HepG2 (cell line): Measurements from ENCODE around the gene CCL27. TPM values are rescaled to one million over a fixed set of nuclear protein-coding genes. Genes with fewer than 3 reads are reported as not detected.
A peak's percentile ranks its signal among the peaks of the same experiment; 100 is the strongest.

Experiments
- ATF2 ChIP-seq: sonication (generic); formaldehyde crosslinking; IDR thresholded peaks from 2 replicates; pipeline ENCODE4 v1.4.0; 2020; ENCODE audit warnings: missing genetic modification reagents
- CBX1 ChIP-seq: IDR thresholded peaks from one replicate; pipeline ENCODE4 v1.6.1; 2016; ENCODE audit warnings: antibody characterized with exemption, low read depth
- CEBPZ ChIP-seq: IDR thresholded peaks from 2 replicates; pipeline ENCODE4 v1.6.1; 2012; ENCODE audit warnings: low read length, improper control_type of control experiment
- FOXP1 ChIP-seq, 2 experiments: fragments of 450-650 bp in 1 of 2; IDR thresholded peaks; 2 replicates each; pipeline ENCODE4 v1.6.1; 2017 to 2018; ENCODE audit warnings: antibody characterized with exemption in 1 of 2
- HOMEZ ChIP-seq: IDR thresholded peaks from 2 replicates; pipeline ENCODE4 v1.6.1; 2016; ENCODE audit warnings: low read depth
- IKZF5 ChIP-seq: IDR thresholded peaks from 2 replicates; pipeline ENCODE4 v1.6.1; 2018; ENCODE audit warnings: missing genetic modification reagents, mild to moderate bottlenecking, missing compliant biosample characterization
- IRX3 ChIP-seq: sonication (generic); formaldehyde crosslinking; IDR thresholded peaks from 2 replicates; pipeline ENCODE4 v1.8.1; 2023; ENCODE audit warnings: mild to moderate bottlenecking, low read depth, missing genetic modification reagents, borderline replicate concordance
- LCORL ChIP-seq, 2 experiments: fragments of 450-650 bp in 1 of 2; sonication (generic) in 1 of 2; formaldehyde crosslinking in 1 of 2; IDR thresholded peaks; 2 replicates each; pipeline versions ENCODE4 v1.5.0 to v1.6.1; 2017 to 2020; ENCODE audit warnings: antibody characterized with exemption in 1 of 2, missing genetic modification reagents in 1 of 2
- MED8 ChIP-seq: sonication (generic); formaldehyde crosslinking; IDR thresholded peaks from 2 replicates; pipeline ENCODE4 v1.8.1; 2023; ENCODE audit warnings: mild to moderate bottlenecking, missing genetic modification reagents; ENCODE audit not compliant: insufficient replicate concordance
- MTA1 ChIP-seq: sonication (generic); formaldehyde crosslinking; IDR thresholded peaks from 2 replicates; pipeline ENCODE4 v1.4.0; 2020; ENCODE audit warnings: missing genetic modification reagents, mild to moderate bottlenecking, borderline replicate concordance
- NR2F2 ChIP-seq: IDR thresholded peaks from 2 replicates; pipeline ENCODE4 v1.6.1; 2012; ENCODE audit warnings: low read depth, inconsistent platforms, borderline replicate concordance
- PATZ1 ChIP-seq: sonication (generic); formaldehyde crosslinking; IDR thresholded peaks from 2 replicates; pipeline ENCODE4 v1.4.0; 2020; ENCODE audit warnings: missing genetic modification reagents
- PHF8 ChIP-seq: sonication (generic); formaldehyde crosslinking; IDR thresholded peaks from 2 replicates; pipeline ENCODE4 v1.5.0; 2020; ENCODE audit warnings: missing genetic modification reagents
- RCOR2 ChIP-seq: IDR thresholded peaks from 2 replicates; pipeline ENCODE4 v1.6.1; 2016; ENCODE audit warnings: missing biosample characterization, missing genetic modification reagents
- SALL2 ChIP-seq: sonication (generic); formaldehyde crosslinking; IDR thresholded peaks from 2 replicates; pipeline ENCODE4 v1.8.1; 2023; ENCODE audit warnings: mild to moderate bottlenecking, missing genetic modification reagents, inconsistent platforms
- SRF ChIP-seq: IDR thresholded peaks from 2 replicates; pipeline ENCODE4 v1.6.1; 2011; ENCODE audit warnings: mild to moderate bottlenecking, low read depth, low read length, moderate library complexity
- ZMYM2 ChIP-seq: sonication (generic); formaldehyde crosslinking; IDR thresholded peaks from 2 replicates; pipeline ENCODE4 v1.8.0; 2022; ENCODE audit warnings: mild to moderate bottlenecking, missing genetic modification reagents
- ZNF740 ChIP-seq: sonication (generic); formaldehyde crosslinking; IDR thresholded peaks from 2 replicates; pipeline ENCODE4 v1.4.0; 2020; ENCODE audit warnings: missing genetic modification reagents
- polyA plus RNA-seq, 8 experiments: library from polyadenylated mRNA; depleted of rRNA in 3 of 8; stranded (reverse) in 7 of 8; unstranded in 1 of 8; fragments of >200 nt; fragmentation: Illumina TruSeq in 4 of 8; extraction: Trizol in 4 of 8; gene quantifications; 2 replicates each; pipeline versions ENCODE4 v1.2.1 to v1.2.3, GENCODE V29; 2011 to 2016; ENCODE audit warnings: low read depth in 4 of 8, missing spikeins in 1 of 8, mixed read lengths in 1 of 8; ENCODE audit not compliant: insufficient read depth in 1 of 8
- total RNA-seq, 5 experiments: library from RNA; depleted of rRNA; stranded (reverse); fragments of >200 nt; fragmentation: Illumina TruSeq; extraction: Trizol; gene quantifications; 2 replicates each; pipeline ENCODE4 v1.2.3, GENCODE V29; 2016; ENCODE audit warnings: low read depth in 1 of 5

CCL27 gene
- total and polyA plus RNA-seq, 2 of the 13 experiments (the other 11 are each of a cell fraction or from before 2014, with no cell fraction given), result not detected

DNA sequence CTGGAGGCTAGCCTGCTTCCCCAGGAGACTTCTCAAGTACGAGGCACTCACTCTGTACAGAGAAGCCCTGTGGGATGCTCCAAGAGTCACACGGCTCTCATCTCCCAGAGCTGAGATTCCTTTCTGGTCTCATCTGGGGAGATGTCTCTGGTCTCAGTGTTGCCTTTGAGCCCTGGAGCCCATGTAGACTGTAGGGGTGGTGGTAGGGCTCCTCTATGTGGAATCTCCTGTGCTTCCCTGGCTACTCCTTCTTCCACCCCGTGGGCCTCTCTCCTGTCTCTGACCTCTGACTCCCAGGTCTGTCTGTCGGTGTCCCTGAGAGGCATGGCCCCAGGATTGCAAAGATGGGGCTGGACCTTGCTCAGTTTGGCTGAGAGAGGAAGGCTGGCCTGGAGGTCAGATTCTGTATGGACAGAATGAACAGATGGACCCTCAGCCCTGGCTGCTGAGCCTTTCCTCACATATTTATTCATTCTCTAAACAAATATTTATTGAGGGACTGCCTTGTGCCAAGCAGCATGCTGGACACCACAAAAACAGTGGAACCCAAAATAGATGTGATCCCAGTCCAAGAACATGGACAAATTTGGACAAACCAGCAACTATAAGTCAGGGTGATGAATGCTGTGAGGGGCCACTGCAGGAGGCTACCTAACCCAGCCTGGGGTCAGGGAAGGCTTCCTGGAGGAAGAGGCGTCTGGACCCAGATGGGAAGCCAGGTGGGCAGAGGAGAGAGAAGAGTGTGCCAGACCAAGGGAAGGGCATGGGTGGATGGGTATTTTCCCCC is 26.1 kb upstream of the CCL27 start (continued):
- TF ChIP-seq PATZ1 (peak; percentile 58), PHF8 (CRISPR knock-in tag) (peak; percentile 26; the same call in 1 of the 2 replicates), ZMYM2 (CRISPR knock-in tag) (no peak), LCORL (IDR thresholded peaks at IDR 0.05) (no peak), LCORL (CRISPR knock-in tag; IDR thresholded peaks at IDR 0.05) (peak; percentile 91), SALL2 (CRISPR knock-in tag) (no peak), MTA1 (CRISPR knock-in tag) (peak; percentile 94), ZNF740 (no peak), HOMEZ (0 out of 2 replicates have a peak, but pooled peaks have one; percentile 13), IKZF5 (CRISPR knock-in tag) (peak; percentile 44; the same call in 1 of the 2 replicates), RCOR2 (no peak), FOXP1 (IDR thresholded peaks at IDR 0.05) (no peak), FOXP1 (CRISPR knock-in tag; IDR thresholded peaks at IDR 0.05) (peak; percentile 59; the same call in 1 of the 2 replicates), CBX1 (no peak), ATF2 (CRISPR knock-in tag) (peak; percentile 68; the same call in 1 of the 2 replicates), CEBPZ (no peak), IRX3 (CRISPR knock-in tag) (peak; percentile 62; the same call in 1 of the 2 replicates), NR2F2 (peak; percentile 90), SRF (no peak), MED8 (CRISPR knock-in tag) (no peak)
